GM04503 (cell line): Measurements from ENCODE around the gene STX18.

Source experiments
- DNase-seq: peaks from one replicate; pipeline ENCODE4 v3.0.0-alpha.2; 2012; ENCODE audit warnings: low read depth

Gene STX18

DNA sequence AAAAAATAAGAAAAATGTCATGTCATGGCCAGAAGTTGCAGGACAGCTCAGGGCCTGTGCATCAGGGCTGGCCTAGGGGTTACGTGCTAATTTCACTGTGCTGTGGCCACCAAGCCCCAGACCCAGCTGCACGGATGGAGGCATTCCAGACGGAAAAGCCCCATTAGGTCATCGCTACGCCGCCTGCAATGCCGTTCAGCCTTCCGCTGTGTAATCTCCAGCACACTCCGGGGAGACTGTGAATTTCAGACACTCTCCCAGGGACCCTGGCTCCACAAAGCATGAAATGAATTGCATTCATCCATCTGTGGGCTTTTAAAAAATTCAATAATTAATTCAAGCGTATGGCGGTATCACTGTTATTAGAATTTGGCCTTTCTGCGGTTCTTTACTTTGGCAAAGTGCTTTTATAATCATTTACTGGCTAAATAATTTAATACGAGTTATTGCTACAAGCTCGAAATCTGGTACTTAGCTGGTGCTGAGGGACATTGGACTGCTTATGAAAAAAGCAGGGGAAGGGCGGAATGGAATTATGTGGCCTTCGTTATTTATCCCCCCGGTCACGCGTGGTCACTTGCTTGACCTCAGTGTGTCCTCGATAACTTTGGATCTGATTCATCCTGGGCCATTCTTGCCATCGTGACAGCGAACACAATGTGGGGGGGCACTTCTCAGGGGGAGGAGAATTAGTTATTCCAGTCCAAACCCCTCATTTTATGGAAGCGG lies 164.0 kb downstream of the STX18 start:
- no peak for DNase-seq

DNA sequence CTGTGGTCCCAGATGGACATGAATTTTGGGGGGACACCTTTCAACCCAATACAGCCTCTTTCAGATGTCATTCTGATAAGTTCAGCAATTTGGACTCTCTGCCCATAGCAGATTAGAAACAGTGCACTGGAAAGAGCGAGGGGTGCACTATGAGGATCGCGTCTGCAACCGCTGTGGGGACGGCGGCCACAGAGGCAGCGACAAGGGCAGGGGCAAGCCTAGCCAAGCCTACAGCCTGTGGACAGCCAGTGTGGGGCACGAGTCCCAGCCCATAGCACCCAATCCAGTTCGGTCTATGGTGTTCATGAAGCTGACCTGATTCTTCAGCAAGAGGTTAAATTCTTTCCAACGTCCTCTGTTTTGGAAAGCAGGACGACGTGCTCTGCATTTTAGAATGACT lies 164.7 kb downstream of the STX18 start:
- DNase-seq, result no peak

DNA sequence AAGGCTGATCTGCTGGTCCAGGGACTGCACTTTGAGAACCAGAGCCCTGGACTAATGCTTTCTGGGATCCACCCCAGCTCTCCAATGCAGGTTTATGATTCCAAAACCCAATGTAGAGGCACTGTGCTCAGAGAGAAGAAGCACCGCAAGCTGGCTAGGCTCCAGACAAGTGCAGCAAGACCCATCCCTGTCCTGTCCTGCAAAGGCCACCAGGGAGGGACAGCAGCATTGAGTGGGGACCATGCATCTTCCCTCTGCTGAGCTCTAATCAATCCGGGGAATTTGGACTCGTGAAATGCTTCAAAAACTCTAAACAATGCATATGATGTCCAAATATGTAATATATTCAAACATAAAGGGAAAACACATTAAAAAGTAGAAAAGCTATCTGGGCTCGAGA lies 165.8 kb downstream of the STX18 start:
- DNase-seq, result no peak

DNA sequence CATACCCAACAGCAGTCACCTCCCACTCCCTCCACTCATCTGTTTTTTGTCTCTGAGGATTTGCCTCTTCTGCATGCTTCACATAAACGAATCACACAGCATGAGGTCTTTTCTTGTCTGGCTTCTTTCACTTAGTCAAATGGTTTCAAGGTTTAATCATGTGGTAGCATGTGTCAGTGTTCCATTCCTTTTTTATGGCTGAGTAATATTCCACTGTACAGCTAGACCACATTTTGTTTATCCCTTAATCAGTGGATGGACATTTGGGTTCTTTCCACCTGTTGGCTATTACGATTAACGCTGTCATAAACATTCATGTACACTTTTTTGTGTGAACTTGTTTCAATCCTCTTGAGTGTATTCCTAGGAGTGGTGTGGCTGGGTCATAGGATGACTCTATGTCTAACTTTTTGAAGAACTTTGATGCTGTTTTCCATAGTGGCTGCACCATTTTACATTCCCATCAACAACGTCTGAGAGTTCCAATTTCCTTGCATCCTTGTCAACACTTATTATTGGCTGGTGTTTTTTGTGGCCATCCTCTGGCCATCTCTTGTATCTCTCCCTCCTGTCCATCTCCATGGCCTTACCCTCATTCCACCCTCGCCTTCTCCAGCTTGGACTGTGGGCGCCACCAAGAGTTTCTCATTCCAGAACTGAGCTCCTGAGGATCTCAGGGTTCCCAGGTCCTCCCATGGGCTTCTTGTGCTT lies 167.3 kb downstream of the STX18 start:
- no peak for DNase-seq
